H1 (cell line): ENCODE results near the gene VIPR1. TPM values are rescaled to one million over a fixed set of nuclear protein-coding genes. Genes with fewer than 3 reads are reported as not detected.

Source experiments
- CTCF ChIA-PET: fragments of 300-600 bp; sonication (Branson Sonifier 250); formaldehyde crosslinking; loops from one replicate; lab custom pipeline; 2021; ENCODE audit not compliant: partially characterized antibody; lab: Charles Lee
- POLR2A ChIA-PET: fragments of 300-600 bp; sonication (Branson Sonifier 250); formaldehyde crosslinking; loops from one replicate; lab custom pipeline; 2021; ENCODE audit warnings: inconsistent platforms; ENCODE audit not compliant: partially characterized antibody; lab: Charles Lee
- DNase-seq, 2 experiments: peaks; one replicate each; pipeline versions ENCODE4 v3.0.0 to v3.0.0-alpha.2; 2010 to 2022; ENCODE audit warnings: low spot score in 2 of 2, low read depth in 1 of 2, mixed read lengths in 1 of 2
- FAIRE-seq: peaks from 2 replicates; lab custom pipeline; 2011; peaks lifted over from hg19 to GRCh38; lab: Jason Lieb, UNC
- H2AFZ ChIP-seq: 2 replicates; pipeline ENCODE4 v1.8.1; 2012; ENCODE audit warnings: low read length, inconsistent platforms
- H2AK5ac ChIP-seq: 2 replicates; pipeline ENCODE4 v1.6.1; 2013; ENCODE audit warnings: low read depth, low read length
- H2BK120ac ChIP-seq: replicated peaks from 2 replicates; pipeline ENCODE3; 2013; ENCODE audit warnings: low read depth, low read length, inconsistent platforms
- H2BK12ac ChIP-seq: 2 replicates; pipeline ENCODE4 v1.6.1; 2013; ENCODE audit warnings: low read depth, low read length
- H2BK15ac ChIP-seq: 2 replicates; pipeline ENCODE4 v1.6.1; 2013; ENCODE audit warnings: low read length
- H2BK20ac ChIP-seq: 2 replicates; pipeline ENCODE4 v1.6.1; 2013; ENCODE audit warnings: low read length
- H2BK5ac ChIP-seq: 2 replicates; pipeline ENCODE4 v1.6.1; 2013; ENCODE audit warnings: low read depth, low read length
- H3K14ac ChIP-seq: 2 replicates; pipeline ENCODE4 v1.6.1; 2013; ENCODE audit warnings: inconsistent platforms; ENCODE audit not compliant: insufficient read length
- H3K18ac ChIP-seq: 2 replicates; pipeline ENCODE4 v1.6.1; 2013; ENCODE audit warnings: low read length; ENCODE audit errors: extremely low read depth
- H3K23ac ChIP-seq: 2 replicates; pipeline ENCODE4 v1.6.1; 2013; ENCODE audit warnings: inconsistent platforms; ENCODE audit not compliant: insufficient read length
- H3K23me2 ChIP-seq: 2 replicates; pipeline ENCODE4 v1.6.1; 2013; ENCODE audit warnings: low read depth, low read length
- H3K27ac ChIP-seq: 2 replicates; pipeline ENCODE4 v1.6.1; 2011; ENCODE audit warnings: low read depth, low read length, inconsistent platforms
- H3K27me3 ChIP-seq, 4 experiments: replicated peaks in 1 of 4; 1 replicate in 1 of 4; 2 replicates in 3 of 4; pipeline versions ENCODE4 v1.6.1 to v1.8.1; 2011 to 2013; ENCODE audit warnings: low read length in 3 of 4, mild to moderate bottlenecking in 3 of 4, inconsistent platforms in 2 of 4, mixed read lengths in 2 of 4, moderate library complexity in 1 of 4; ENCODE audit not compliant: control insufficient read depth in 3 of 4, insufficient read depth in 3 of 4; ENCODE audit errors: extremely low read depth in 1 of 4
- H3K36me3 ChIP-seq, 4 experiments: 2 replicates each; pipeline versions ENCODE4 v1.6.1 to v1.8.1; 2011 to 2013; ENCODE audit warnings: mild to moderate bottlenecking in 4 of 4, low read length in 3 of 4, moderate library complexity in 2 of 4, control low read depth in 1 of 4, inconsistent platforms in 1 of 4; ENCODE audit not compliant: insufficient read depth in 4 of 4, control insufficient read depth in 2 of 4
- H3K4ac ChIP-seq: replicated peaks from 2 replicates; pipeline ENCODE3; 2013; ENCODE audit warnings: low read length, low read depth, mixed read lengths, inconsistent platforms; ENCODE audit not compliant: insufficient read length
- H3K4me1 ChIP-seq, 4 experiments: replicated peaks in 1 of 4; 1 replicate in 1 of 4; 2 replicates in 3 of 4; pipeline versions ENCODE4 v1.6.1 to v1.8.1; 2011 to 2013; ENCODE audit warnings: low read length in 3 of 4, inconsistent platforms in 2 of 4, mixed read lengths in 1 of 4; ENCODE audit not compliant: insufficient read depth in 4 of 4, control insufficient read depth in 3 of 4
- H3K4me2 ChIP-seq, 2 experiments: 2 replicates each; pipeline versions ENCODE4 v1.6.1 to v1.8.1; 2011 to 2013; ENCODE audit warnings: low read depth in 2 of 2, low read length in 2 of 2, control low read depth in 1 of 2, inconsistent platforms in 1 of 2, mild to moderate bottlenecking in 1 of 2; ENCODE audit not compliant: insufficient read depth in 1 of 2
- H3K4me3 ChIP-seq, 4 experiments: fragments of 200-600, 300-600 bp in 1 of 4; sonication (generic), shearing (Covaris generic), sonication (Bioruptor Twin) in 1 of 4; 2 replicates each; pipeline versions ENCODE4 v1.5.1 to v1.8.1; 2011 to 2016; ENCODE audit warnings: low read length in 4 of 4, low read depth in 3 of 4, control low read depth in 2 of 4, inconsistent platforms in 2 of 4, mild to moderate bottlenecking in 2 of 4, mixed read lengths in 1 of 4, moderate library complexity in 1 of 4; ENCODE audit not compliant: insufficient read depth in 2 of 4; ENCODE audit errors: extremely low read depth in 1 of 4
- H3K56ac ChIP-seq: replicated peaks from 2 replicates; pipeline ENCODE3; 2013; ENCODE audit warnings: low read depth, mild to moderate bottlenecking, mixed read lengths, low read length, inconsistent platforms; ENCODE audit not compliant: insufficient read length
- H3K79me1 ChIP-seq: 2 replicates; pipeline ENCODE4 v1.6.1; 2013; ENCODE audit warnings: low read depth, low read length, control low read depth
- H3K79me2 ChIP-seq, 2 experiments: 2 replicates each; pipeline versions ENCODE4 v1.6.1 to v1.8.1; 2012 to 2013; ENCODE audit warnings: low read length in 2 of 2, mild to moderate bottlenecking in 2 of 2, inconsistent platforms in 1 of 2; ENCODE audit not compliant: insufficient read depth in 2 of 2, control insufficient read depth in 1 of 2
- H3K9ac ChIP-seq, 4 experiments: replicated peaks in 1 of 4; 1 replicate in 1 of 4; 2 replicates in 3 of 4; pipeline versions ENCODE4 v1.6.1 to v1.8.1; 2011 to 2013; ENCODE audit warnings: low read depth in 3 of 4, low read length in 3 of 4, control low read depth in 2 of 4, mild to moderate bottlenecking in 2 of 4, moderate library complexity in 2 of 4, inconsistent platforms in 1 of 4; ENCODE audit errors: extremely low read depth in 1 of 4
- H3K9me3 ChIP-seq, 2 experiments: 2 replicates each; pipeline versions ENCODE4 v1.6.1 to v1.8.1; 2012 to 2013; ENCODE audit warnings: mild to moderate bottlenecking in 2 of 2, moderate library complexity in 2 of 2, control low read depth in 1 of 2, inconsistent platforms in 1 of 2, low read depth in 1 of 2, low read length in 1 of 2, mixed read lengths in 1 of 2; ENCODE audit not compliant: insufficient read depth in 2 of 2
- H4K20me1 ChIP-seq, 2 experiments: replicated peaks in 1 of 2; 2 replicates each; pipeline versions ENCODE3 to v1.8.1; 2011 to 2013; ENCODE audit warnings: inconsistent platforms in 2 of 2, low read length in 2 of 2, mild to moderate bottlenecking in 1 of 2; ENCODE audit not compliant: insufficient read depth in 2 of 2, control insufficient read depth in 1 of 2
- H4K5ac ChIP-seq: 2 replicates; pipeline ENCODE4 v1.6.1; 2013; ENCODE audit warnings: low read length, low read depth, mixed read lengths, inconsistent platforms; ENCODE audit not compliant: insufficient read length
- H4K8ac ChIP-seq: 2 replicates; pipeline ENCODE4 v1.8.0; 2013; ENCODE audit warnings: mild to moderate bottlenecking, moderate library complexity, low read length, inconsistent platforms; ENCODE audit not compliant: insufficient read depth; ENCODE audit errors: extremely low read depth
- H4K91ac ChIP-seq: replicated peaks from 2 replicates; pipeline ENCODE3; 2013; ENCODE audit warnings: low read length, mixed read lengths, inconsistent platforms; ENCODE audit not compliant: insufficient read length
- MAFK ChIP-seq: IDR thresholded peaks from 2 replicates; pipeline ENCODE4 v1.6.1; 2012; ENCODE audit warnings: low read depth, mild to moderate bottlenecking, improper control_type of control experiment, low read length
- RXRA ChIP-seq: IDR thresholded peaks from 2 replicates; pipeline ENCODE4 v1.6.1; 2011; ENCODE audit warnings: low read depth, mild to moderate bottlenecking, low read length, moderate library complexity; ENCODE audit not compliant: insufficient read depth
- WGBS, 2 experiments: shearing (Covaris generic) in 1 of 2; methylation state at CpG; one replicate each; pipeline versions ENCODE4 v1.1.6 to v1.1.7; 2013 to 2015; ENCODE audit warnings: low lambda C conversion rate in 2 of 2, mixed read lengths in 2 of 2, inconsistent platforms in 1 of 2, low coverage in 1 of 2, missing lambda C conversion rate in 1 of 2; ENCODE audit not compliant: insufficient replicate concordance in 2 of 2, insufficient coverage in 1 of 2, insufficient read length in 1 of 2; ENCODE audit errors: extremely low coverage in 1 of 2, missing lambda C conversion rate in 1 of 2; 5-methylcytosine and 5-hydroxymethylcytosine counted together
- polyA plus RNA-seq, 7 experiments: library from polyadenylated mRNA; depleted of rRNA in 3 of 7; stranded (reverse) in 5 of 7; unstranded in 2 of 7; fragments of >200 nt in 5 of 7; fragments of 200-250 nt in 2 of 7; gene quantifications; 1 replicate in 5 of 7; 2 replicates in 1 of 7; 4 replicates in 1 of 7; pipeline versions ENCODE4 v1.2.1 to v1.2.3, GENCODE V29; 2011 to 2013; ENCODE audit warnings: missing spikeins in 2 of 7, mixed read lengths in 2 of 7
- total RNA-seq: library from RNA; stranded (reverse); fragmentation: NEBNext Ultra II Directional; extraction: Animal tissue kit (Norgen Biotek cat#: 25700); gene quantifications from 2 replicates; pipeline ENCODE4 v1.2.1, GENCODE V29; 2021

The VIPR1 gene
- total and polyA plus RNA-seq, 2 of the 8 experiments (the other 6 are each of a cell fraction or from before 2014, with no cell fraction given) = 7.8 to 10.1 TPM

DNA sequence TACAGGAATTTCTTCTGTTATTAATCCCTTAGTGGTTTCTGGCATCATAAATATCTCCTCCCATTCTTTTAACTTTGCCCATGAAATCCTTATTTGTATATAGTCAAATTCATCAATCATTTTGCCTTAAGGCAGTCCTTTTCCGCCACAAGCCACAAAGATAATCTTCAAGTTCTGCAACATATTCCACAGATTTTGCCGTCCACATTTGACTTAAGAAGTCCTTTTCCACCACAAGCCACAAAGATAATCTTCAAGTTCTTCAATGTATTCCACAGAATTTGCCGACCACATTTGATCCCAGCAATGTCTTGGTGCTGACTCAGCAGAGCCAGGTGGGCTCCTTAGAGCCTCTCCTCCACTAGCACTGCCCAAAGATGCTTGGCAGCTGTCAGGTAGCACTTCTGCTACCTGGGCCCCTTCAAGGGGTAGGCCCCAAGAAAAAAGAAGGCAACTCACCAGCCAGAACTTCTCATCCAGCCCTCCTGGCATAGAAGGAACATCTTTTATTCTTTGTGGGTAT, 44.3 kb downstream of the VIPR1 start:
- peaks cover 0 to 2% of the 10 kb centered on the region in 2 experiments for H4K20me1 ChIP-seq
- H3K79me1 ChIP-seq = no peaks in the 10 kb centered on the region
- H3K14ac ChIP-seq = no peak overlapping the region
- no peak overlapping the region for H3K18ac ChIP-seq
- no peak overlapping the region for H2BK120ac ChIP-seq
- no peak overlapping the region for H3K4me2 ChIP-seq
- peaks cover 0 to 9% (median 1%) of the 10 kb centered on the region in 4 experiments; a peak in 3 of 8 replicates for H3K36me3 ChIP-seq
- no peaks in the 10 kb centered on the region for H3K79me2 ChIP-seq
- H3K4me3 ChIP-seq = no peak overlapping the region
- no peak overlapping the region for H2BK15ac ChIP-seq
- H3K9ac ChIP-seq = no peak overlapping the region
- no peak overlapping the region for H3K4ac ChIP-seq
- no peak overlapping the region for H4K8ac ChIP-seq
- TF ChIP-seq RXRA (no peak), MAFK (peak; percentile 62)
- no peak overlapping the region for H3K27ac ChIP-seq
- no peak overlapping the region for H3K56ac ChIP-seq
- H4K5ac ChIP-seq = no peak overlapping the region
- no peaks in the 10 kb centered on the region for H3K9me3 ChIP-seq
- no peak overlapping the region for H2AFZ ChIP-seq
- WGBS, 2 experiments = 90% methylated on average over 3 of the region's 3 CpGs; no CpG with 5 or more reads in 1 of the 2 experiments
- no peaks in the 10 kb centered on the region for H3K4me1 ChIP-seq
- CTCF ChIA-PET = interaction anchor here (0.6 to 23.9 kb wide), 27 partner anchors 11 to 589 kb away, joined by 3 to 458 read pairs (median 4); partner anchors contain the start of gene VIPR1
- H2BK20ac ChIP-seq = no peak overlapping the region
- H2AK5ac ChIP-seq = no peak overlapping the region
- no peak for DNase-seq
- H2BK5ac ChIP-seq = no peak overlapping the region
- no peak overlapping the region for H2BK12ac ChIP-seq
- H4K91ac ChIP-seq = no peak overlapping the region
- no peak overlapping the region for H3K23ac ChIP-seq
- POLR2A ChIA-PET = interaction anchor here (3.4 kb wide), 1 partner anchor 15 kb away, joined by 8 read pairs; no protein-coding TSS in a partner anchor
- no peaks in the 10 kb centered on the region for H3K27me3 ChIP-seq
- FAIRE-seq = no peak
- no peaks in the 10 kb centered on the region for H3K23me2 ChIP-seq
